ENCODE results near the gene UBE2S.

DNA sequence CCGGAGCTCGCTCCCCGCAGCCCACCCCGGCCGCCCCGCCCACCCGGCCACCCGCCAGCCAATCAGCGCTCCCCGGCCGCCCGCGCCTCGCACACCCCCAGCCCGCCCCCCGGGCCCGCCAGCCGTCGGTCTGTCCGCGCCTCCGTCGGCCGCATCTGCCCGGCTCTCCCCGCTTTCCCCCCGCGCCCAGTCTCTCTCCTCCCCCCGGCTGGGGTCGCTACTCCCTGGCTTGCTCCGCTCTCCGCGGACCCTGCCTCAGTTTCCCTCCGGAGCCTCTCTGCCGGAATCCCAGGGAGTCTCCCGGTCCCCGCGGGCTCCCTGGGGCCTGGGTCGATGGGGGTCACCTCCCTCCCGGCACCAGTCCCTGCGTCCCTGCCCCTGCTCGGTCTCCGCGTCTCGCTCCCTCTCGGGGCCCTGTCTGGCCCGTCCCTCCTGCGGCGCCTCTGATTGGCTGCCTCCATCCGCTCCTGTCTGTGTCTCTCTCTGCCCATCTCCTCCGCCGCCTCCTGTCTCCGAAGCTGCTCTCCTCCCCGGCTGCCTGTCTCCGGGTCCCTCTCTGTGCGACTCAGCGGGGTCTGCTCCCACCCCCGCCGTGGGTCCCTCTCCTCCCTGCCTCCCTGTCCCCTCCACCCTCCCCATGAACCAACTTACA is 37.8 kb downstream of the UBE2S start:
- TF ChIP-seq, protein P1, sequence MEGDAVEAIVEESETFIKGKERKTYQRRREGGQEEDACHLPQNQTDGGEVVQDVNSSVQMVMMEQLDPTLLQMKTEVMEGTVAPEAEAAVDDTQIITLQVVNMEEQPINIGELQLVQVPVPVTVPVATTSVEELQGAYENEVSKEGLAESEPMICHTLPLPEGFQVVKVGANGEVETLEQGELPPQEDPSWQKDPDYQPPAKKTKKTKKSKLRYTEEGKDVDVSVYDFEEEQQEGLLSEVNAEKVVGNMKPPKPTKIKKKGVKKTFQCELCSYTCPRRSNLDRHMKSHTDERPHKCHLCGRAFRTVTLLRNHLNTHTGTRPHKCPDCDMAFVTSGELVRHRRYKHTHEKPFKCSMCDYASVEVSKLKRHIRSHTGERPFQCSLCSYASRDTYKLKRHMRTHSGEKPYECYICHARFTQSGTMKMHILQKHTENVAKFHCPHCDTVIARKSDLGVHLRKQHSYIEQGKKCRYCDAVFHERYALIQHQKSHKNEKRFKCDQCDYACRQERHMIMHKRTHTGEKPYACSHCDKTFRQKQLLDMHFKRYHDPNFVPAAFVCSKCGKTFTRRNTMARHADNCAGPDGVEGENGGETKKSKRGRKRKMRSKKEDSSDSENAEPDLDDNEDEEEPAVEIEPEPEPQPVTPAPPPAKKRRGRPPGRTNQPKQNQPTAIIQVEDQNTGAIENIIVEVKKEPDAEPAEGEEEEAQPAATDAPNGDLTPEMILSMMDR (IDR thresholded peaks at IDR 0.05), result no peak
- TF ChIP-seq POLR2A (IDR thresholded peaks at IDR 0.05), result no peak
